ENCODE results near the gene TIE1. TPM values are rescaled to one million over a fixed set of nuclear protein-coding genes. Genes with fewer than 3 reads are reported as not detected.

TIE1 gene
- total and polyA plus RNA-seq, 2 donors (not counting 3 experiments of a cell fraction or from before 2014, with no cell fraction given) = 531 to 620 TPM

DNA sequence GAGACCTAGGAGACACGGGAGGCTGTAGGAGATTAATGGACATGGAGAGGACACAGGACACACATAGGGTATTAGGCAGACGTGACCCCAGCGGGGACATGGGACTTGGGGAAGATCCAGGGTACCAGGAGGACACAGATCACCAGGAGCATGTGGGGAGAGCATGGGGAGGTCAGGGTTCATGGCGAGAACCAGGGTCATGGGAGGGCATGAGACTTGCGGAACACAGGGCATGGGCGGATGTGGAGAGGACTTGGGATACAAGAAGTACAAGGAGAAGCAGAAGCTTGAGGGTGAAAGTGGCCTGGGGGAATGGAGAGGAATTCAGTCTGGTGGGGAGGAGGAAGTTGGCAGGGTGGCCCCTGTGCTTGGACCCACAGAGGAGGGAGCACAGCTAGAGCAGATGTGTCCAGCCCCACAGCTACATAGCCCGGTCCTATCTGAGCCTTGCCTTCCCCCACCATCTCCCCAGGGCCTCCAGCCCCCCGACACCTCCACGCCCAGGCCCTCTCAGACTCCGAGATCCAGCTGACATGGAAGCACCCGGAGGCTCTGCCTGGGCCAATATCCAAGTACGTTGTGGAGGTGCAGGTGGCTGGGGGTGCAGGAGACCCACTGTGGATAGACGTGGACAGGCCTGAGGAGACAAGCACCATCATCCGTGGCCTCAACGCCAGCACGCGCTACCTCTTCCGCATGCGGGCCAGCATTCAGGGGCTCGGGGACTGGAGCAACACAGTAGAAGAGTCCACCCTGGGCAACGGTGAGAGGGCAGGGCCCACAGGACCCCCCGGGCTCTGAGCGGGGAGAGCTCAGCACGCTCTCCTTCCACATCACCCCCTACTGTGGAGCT is 12.1 kb downstream of the TIE1 start:
- Histone ChIP-seq H3K36me3 (ENCODE audit: control insufficient read depth in 2 of 2, extremely low read depth in 1 of 2, insufficient read depth in 2 of 2, low read length in 2 of 2) (peaks cover 51 to 91% of the 10 kb centered on the region in 2 experiments), H3K27me3 (ENCODE audit: control insufficient read depth in 2 of 2, insufficient read depth in 2 of 2, low read length in 2 of 2) (no peaks in the 10 kb centered on the region), H2AFZ (ENCODE audit: low read depth, low read length) (no peak overlapping the region), H3K27ac (ENCODE audit: insufficient read depth, low read depth, low read length) (no peak overlapping the region), H3K9ac (replicated peaks; ENCODE audit: extremely low read depth, insufficient read depth, low read length) (no peak overlapping the region), H4K20me1 (replicated peaks; ENCODE audit: control insufficient read depth, extremely low read depth, insufficient read depth, low read length) (no peaks in the 10 kb centered on the region), H3K4me1 (ENCODE audit: control insufficient read depth, extremely low read depth, insufficient read depth, low read length) (no peaks in the 10 kb centered on the region), H3K9me1 (replicated peaks; ENCODE audit: control insufficient read depth, extremely low read depth, insufficient read depth, low read length) (no peaks in the 10 kb centered on the region), H3K9me3 (replicated peaks; ENCODE audit: control insufficient read depth, insufficient read depth, low read length) (no peaks in the 10 kb centered on the region), H3K4me2 (ENCODE audit: insufficient read depth, low read length) (no peak overlapping the region), H3K79me2 (ENCODE audit: control insufficient read depth, insufficient read depth, low read length) (peaks cover 6% of the 10 kb centered on the region), H3K4me3 (replicated peaks in 1 of 3; ENCODE audit: insufficient read depth in 1 of 3, low read depth in 1 of 3, low read length in 3 of 3) (no peak overlapping the region)
- FAIRE-seq (no peak), DNase-seq (ENCODE audit: low read depth, low spot score) (no peak)
- TF ChIP-seq FOS (IDR thresholded peaks at IDR 0.05; ENCODE audit: borderline replicate concordance, insufficient read depth, low read length) (no peak), GATA2 (IDR thresholded peaks at IDR 0.05; ENCODE audit: insufficient read depth, insufficient read length, low read depth, low read length) (no peak), POLR2AphosphoS5 (IDR thresholded peaks at IDR 0.05; ENCODE audit: insufficient read depth, low read depth, low read length) (peak; percentile 30), POLR2A (IDR thresholded peaks at IDR 0.05; ENCODE audit: low read depth, low read length) (peak; percentile 45)
- TF ChIP-seq, protein P1, sequence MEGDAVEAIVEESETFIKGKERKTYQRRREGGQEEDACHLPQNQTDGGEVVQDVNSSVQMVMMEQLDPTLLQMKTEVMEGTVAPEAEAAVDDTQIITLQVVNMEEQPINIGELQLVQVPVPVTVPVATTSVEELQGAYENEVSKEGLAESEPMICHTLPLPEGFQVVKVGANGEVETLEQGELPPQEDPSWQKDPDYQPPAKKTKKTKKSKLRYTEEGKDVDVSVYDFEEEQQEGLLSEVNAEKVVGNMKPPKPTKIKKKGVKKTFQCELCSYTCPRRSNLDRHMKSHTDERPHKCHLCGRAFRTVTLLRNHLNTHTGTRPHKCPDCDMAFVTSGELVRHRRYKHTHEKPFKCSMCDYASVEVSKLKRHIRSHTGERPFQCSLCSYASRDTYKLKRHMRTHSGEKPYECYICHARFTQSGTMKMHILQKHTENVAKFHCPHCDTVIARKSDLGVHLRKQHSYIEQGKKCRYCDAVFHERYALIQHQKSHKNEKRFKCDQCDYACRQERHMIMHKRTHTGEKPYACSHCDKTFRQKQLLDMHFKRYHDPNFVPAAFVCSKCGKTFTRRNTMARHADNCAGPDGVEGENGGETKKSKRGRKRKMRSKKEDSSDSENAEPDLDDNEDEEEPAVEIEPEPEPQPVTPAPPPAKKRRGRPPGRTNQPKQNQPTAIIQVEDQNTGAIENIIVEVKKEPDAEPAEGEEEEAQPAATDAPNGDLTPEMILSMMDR (IDR thresholded peaks at IDR 0.05; ENCODE audit: extremely low read depth in 1 of 2, insufficient read depth in 1 of 2, low read depth in 1 of 2, low read length in 2 of 2) = no peak
- dilution Hi-C loops (cut with MboI; ENCODE audit: extremely low pct_ligation_motif_present, low sequenced_read_pairs) = no loop called here
- BruUV-seq (replicated peaks) = no TSS peak
- intact Hi-C loops (cut with micrococcal nuclease) = no loop called here
- POLR2A ChIA-PET = interaction anchor here (1.0 kb wide), 1 partner anchor 9 kb away, joined by 3 read pairs; no protein-coding TSS in a partner anchor
- CTCF ChIA-PET = interaction anchor here (0.7 to 2.8 kb wide), 5 partner anchors 74 to 102 kb away, joined by 3 to 9 read pairs (median 3); no protein-coding TSS in a partner anchor
